Measurements from ENCODE around the gene SWI5.

DNA sequence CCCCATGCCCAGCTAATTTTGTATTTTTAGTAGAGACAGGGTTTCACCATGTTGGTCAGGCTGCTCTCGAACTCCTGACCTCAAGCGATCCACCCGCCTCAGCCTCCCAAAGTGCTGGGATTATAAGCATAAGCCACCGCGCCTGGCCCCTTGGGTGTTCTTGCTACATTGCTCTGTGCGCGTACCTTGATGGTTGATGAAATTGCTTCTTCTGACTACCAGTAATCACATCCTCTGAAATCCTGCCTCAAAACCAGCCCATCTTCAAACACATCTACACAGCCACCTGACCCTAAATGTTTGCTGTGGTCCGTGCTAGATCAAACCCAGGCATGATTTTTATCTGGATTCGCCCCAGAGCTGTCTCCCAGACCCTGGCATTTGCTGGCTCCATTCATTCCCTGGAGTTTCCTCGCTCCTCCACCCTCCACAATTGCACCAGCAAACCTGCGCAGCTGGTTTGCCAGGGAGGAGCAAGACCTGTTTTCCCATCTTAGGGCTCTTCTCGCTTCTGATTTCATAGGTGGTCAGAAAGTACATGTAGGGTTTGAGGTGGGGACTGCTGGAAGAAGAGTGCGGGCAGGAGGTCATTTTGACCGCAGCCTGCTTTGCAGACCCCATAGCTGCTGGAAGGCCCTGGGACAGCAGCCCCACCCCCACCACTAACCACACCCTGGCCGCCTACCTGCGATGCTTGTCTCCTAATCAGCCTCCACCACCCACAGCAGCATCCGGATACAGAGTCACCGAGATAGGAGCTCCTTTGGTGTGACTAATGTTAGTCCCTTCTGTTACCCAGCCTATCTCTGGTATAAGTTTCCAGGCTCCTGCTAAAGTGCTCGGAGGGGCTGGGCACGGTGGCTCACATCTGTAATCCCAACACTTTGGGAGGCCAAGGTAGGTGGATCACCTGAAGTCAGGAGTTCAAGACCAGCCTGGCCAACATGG, 22.7 kb downstream of the SWI5 start:
- TF ChIP-seq CTCF (IDR thresholded peaks at IDR 0.05; ENCODE audit: insufficient read depth, low read depth, low read length) (no peak), EZH2 (IDR thresholded peaks at IDR 0.05; ENCODE audit: insufficient read depth, low read length) (no peak)

All from astrocyte (in vitro differentiated cells and primary cell).